ACC112 (cell line): ENCODE measurements around the gene CCDC8.
"Not testable (repeated sequence)": the region's sequence is repeated elsewhere in the genome, so short reads cannot be mapped to it uniquely, and the experiment has no call there.

Experiments
- H2AFZ ChIP-seq: fragments of 200-600 bp; sonication (generic); one replicate; pipeline ENCODE4 v1.6.0; 2017; ENCODE audit warnings: antibody characterized with exemption, low read length; ENCODE audit not compliant: unreplicated experiment
- H3K27ac ChIP-seq: fragments of 200-600 bp; sonication (generic); 2 replicates; pipeline ENCODE4 v1.5.1; 2014; ENCODE audit warnings: low read depth, mild to moderate bottlenecking, antibody characterized with exemption, low read length, moderate library complexity
- H3K27me3 ChIP-seq: fragments of 200-600 bp; sonication (generic); 2 replicates; pipeline ENCODE4 v1.6.1; 2014; ENCODE audit warnings: mild to moderate bottlenecking, antibody characterized with exemption, low read length, moderate library complexity, mixed read lengths; ENCODE audit not compliant: insufficient read depth
- H3K36me3 ChIP-seq: fragments of 200-600 bp; sonication (generic); 2 replicates; pipeline ENCODE4 v1.6.1; 2016; ENCODE audit warnings: mild to moderate bottlenecking, antibody characterized with exemption, low read length, moderate library complexity, mixed read lengths; ENCODE audit not compliant: insufficient read depth
- H3K4me1 ChIP-seq: fragments of 200-600 bp; sonication (generic); one replicate; pipeline ENCODE4 v1.6.1; 2016; ENCODE audit warnings: low read length, mixed read lengths; ENCODE audit not compliant: insufficient read depth, unreplicated experiment, control insufficient read depth
- H3K4me3 ChIP-seq: fragments of 200-600 bp; sonication (generic); 2 replicates; pipeline ENCODE4 v1.5.1; 2014; ENCODE audit warnings: mild to moderate bottlenecking, low read depth, low read length
- H3K79me2 ChIP-seq: fragments of 200-600 bp; sonication (generic); one replicate; pipeline ENCODE4 v1.6.0; 2016; ENCODE audit warnings: low read length; ENCODE audit not compliant: control insufficient read depth, unreplicated experiment, insufficient read depth

CCDC8 gene

GRCh38 chr19:46429999-46430398 lies 16.6 kb upstream of the CCDC8 start:
- Histone ChIP-seq H3K4me3 (no peak overlapping the region), H3K4me1 (no peaks in the 10 kb centered on the region), H3K79me2 (no peaks in the 10 kb centered on the region), H3K27ac (no peak overlapping the region), H3K27me3 (0 out of 2 replicates have a peak, but pooled peaks cover 4% of the 10 kb centered on the region), H3K36me3 (no peaks in the 10 kb centered on the region), H2AFZ (no peak overlapping the region)

GRCh38 chr19:46428239-46429135 lies 15.1 kb upstream of the CCDC8 start, which contains the start of gene PNMA8C:
TSS of gene PNMA8C (minus strand) at chr19:46428936. CDS start at chr19:46428359, 577 bp downstream.
- no peak within 1 kb of the TSS for H3K27ac ChIP-seq
- H3K79me2 ChIP-seq: no peaks in the 10 kb centered on the region
- H3K4me1 ChIP-seq: no peaks in the 10 kb centered on the region
- H3K27me3 ChIP-seq: 0 out of 2 replicates have a peak, but pooled peaks cover 4% of the 10 kb centered on the region
- no peaks in the 10 kb centered on the region for H3K36me3 ChIP-seq
- no peak within 1 kb of the TSS for H2AFZ ChIP-seq
- peak within 1 kb of the TSS; percentile 39; the same call in 1 of the 2 replicates for H3K4me3 ChIP-seq

- H3K27me3 ChIP-seq: 0 out of 2 replicates have a peak, but pooled peaks cover 4% of the 10 kb centered on the region
- H3K4me3 ChIP-seq: no peak overlapping the region
- no peak overlapping the region for H2AFZ ChIP-seq
These were observed 14.2 kb upstream of the CCDC8 start for GRCh38 chr19:46427518-46428045.

GRCh38 chr19:46426506-46427162 lies 13.3 kb upstream of the CCDC8 start:
- no peak overlapping the region for H2AFZ ChIP-seq
- no peak overlapping the region for H3K27ac ChIP-seq
- H3K36me3 ChIP-seq: no peaks in the 10 kb centered on the region
- no peaks in the 10 kb centered on the region for H3K4me1 ChIP-seq
- H3K79me2 ChIP-seq: no peaks in the 10 kb centered on the region
- H3K27me3 ChIP-seq: 0 out of 2 replicates have a peak, but pooled peaks cover 4% of the 10 kb centered on the region
- H3K4me3 ChIP-seq: peak overlapping the region; percentile 71

More at GRCh38 chr19:46427518-46428045, 14.2 kb upstream of the CCDC8 start:
- Histone ChIP-seq H3K36me3 (no peaks in the 10 kb centered on the region), H3K79me2 (no peaks in the 10 kb centered on the region), H3K4me1 (no peaks in the 10 kb centered on the region), H3K27ac (no peak overlapping the region)

GRCh38 chr19:46426035-46426505 lies 12.7 kb upstream of the CCDC8 start:
- Histone ChIP-seq H3K27ac (no peak overlapping the region), H3K4me3 (peak overlapping the region; percentile 71), H3K79me2 (no peaks in the 10 kb centered on the region), H3K4me1 (no peaks in the 10 kb centered on the region), H3K36me3 (no peaks in the 10 kb centered on the region), H2AFZ (no peak overlapping the region), H3K27me3 (0 out of 2 replicates have a peak, but pooled peaks cover 4% of the 10 kb centered on the region)

- H3K27ac ChIP-seq: no peak overlapping the region
- no peak overlapping the region for H3K4me3 ChIP-seq
- H3K79me2 ChIP-seq: no peaks in the 10 kb centered on the region
- no peaks in the 10 kb centered on the region for H3K36me3 ChIP-seq
- 0 out of 2 replicates have a peak, but pooled peaks cover 4% of the 10 kb centered on the region for H3K27me3 ChIP-seq
- H2AFZ ChIP-seq: no peak overlapping the region
- H3K4me1 ChIP-seq: no peaks in the 10 kb centered on the region
These were observed 9.8 kb upstream of the CCDC8 start for GRCh38 chr19:46423188-46423587.

- Histone ChIP-seq H3K27me3 (0 out of 2 replicates have a peak, but pooled peaks cover 4% of the 10 kb centered on the region), H3K4me1 (no peaks in the 10 kb centered on the region), H3K4me3 (no peak overlapping the region), H3K36me3 (no peaks in the 10 kb centered on the region), H3K27ac (no peak overlapping the region), H2AFZ (no peak overlapping the region), H3K79me2 (no peaks in the 10 kb centered on the region)
These were observed 9.0 kb upstream of the CCDC8 start for GRCh38 chr19:46422344-46422743.

- no peaks in the 10 kb centered on the region for H3K27me3 ChIP-seq
- no peak overlapping the region for H3K4me3 ChIP-seq
- H3K27ac ChIP-seq: no peak overlapping the region
These were observed 6.7 kb upstream of the CCDC8 start for GRCh38 chr19:46420056-46420455.

GRCh38 chr19:46415804-46416709 lies 2.7 kb upstream of the CCDC8 start:
- H3K27me3 ChIP-seq: peaks cover 12% of the 10 kb centered on the region; the same call in 1 of the 2 replicates
- H3K36me3 ChIP-seq: not testable (repeated sequence)
- peak overlapping the region; percentile 33 for H2AFZ ChIP-seq

More at GRCh38 chr19:46420056-46420455, 6.7 kb upstream of the CCDC8 start:
- Histone ChIP-seq H2AFZ (no peak overlapping the region), H3K4me1 (no peaks in the 10 kb centered on the region), H3K79me2 (no peaks in the 10 kb centered on the region), H3K36me3 (no peaks in the 10 kb centered on the region)

More at GRCh38 chr19:46415804-46416709, 2.7 kb upstream of the CCDC8 start:
- Histone ChIP-seq H3K27ac (0 out of 2 replicates have a peak overlapping the region, but pooled peaks have one; percentile 4), H3K4me3 (peak overlapping the region; percentile 60)
- H3K4me1 ChIP-seq, H3K79me2 ChIP-seq: not testable (repeated sequence)
